ENCODE results near the gene TACC3. TPM values are rescaled to one million over a fixed set of nuclear protein-coding genes. Genes with fewer than 3 reads are reported as not detected.

The TACC3 gene
- total RNA-seq: 159 and 165 TPM in 2 replicates
- long read RNA-seq, transcript TACC3-201 (16 exons, 2,781 nt): major isoform, 67 of 103 reads
- long read RNA-seq, partial matches to known transcripts: 24 of 103 reads
- long read RNA-seq, other reads (novel, unspliced or antisense): 12 of 103 reads

- Mint-ChIP-seq H3K27ac (ENCODE audit: unreplicated experiment) (peak within 1 kb of the TSS; percentile 97), H3K36me3 (ENCODE audit: low read depth) (peaks cover 6% of the 10 kb centered on the region), H3K4me3 (peak within 1 kb of the TSS; percentile 98), H3K9me3 (no peaks in the 10 kb centered on the region), H3K27me3 (ENCODE audit: low read depth) (no peaks in the 10 kb centered on the region), H3K4me1 (peaks cover 32% of the 10 kb centered on the region)
- peak; percentile 74 for DNase-seq (ENCODE audit: low read depth, low spot score)
- no peak for TF ChIP-seq CTCF (conservative IDR thresholded peaks at IDR 0.05)
Observed at GRCh38 chr4:1721003-1721665, at the start of gene TACC3, which contains the start of gene TMEM129. Gene TACC3, plus strand, starts transcription at chr4:1721521. Its CDS starts 1,901 bp downstream, at chr4:1723422. Gene TMEM129, minus strand, starts transcription at chr4:1721323. Its CDS starts 486 bp downstream, at chr4:1720837.

- TF ChIP-seq CTCF (conservative IDR thresholded peaks at IDR 0.05): no peak
- H3K9me3 Mint-ChIP-seq: no peaks in the 10 kb centered on the region
- no peak overlapping the region for H3K4me3 Mint-ChIP-seq
- H3K27ac Mint-ChIP-seq (ENCODE audit: unreplicated experiment): no peak overlapping the region
- H3K4me1 Mint-ChIP-seq: peaks cover 17% of the 10 kb centered on the region
- H3K36me3 Mint-ChIP-seq (ENCODE audit: low read depth): no peaks in the 10 kb centered on the region
- no peak for DNase-seq (ENCODE audit: low read depth, low spot score)
- peaks cover 45% of the 10 kb centered on the region for H3K27me3 Mint-ChIP-seq (ENCODE audit: low read depth)
Observed at GRCh38 chr4:1673671-1674070, 47.6 kb upstream of the TACC3 start.

GRCh38 chr4:1674682-1675081 is 46.6 kb upstream of the TACC3 start:
- no peak for TF ChIP-seq CTCF (conservative IDR thresholded peaks at IDR 0.05)
- Mint-ChIP-seq H3K27ac (ENCODE audit: unreplicated experiment) (no peak overlapping the region), H3K9me3 (no peaks in the 10 kb centered on the region), H3K36me3 (ENCODE audit: low read depth) (no peaks in the 10 kb centered on the region), H3K4me3 (no peak overlapping the region), H3K27me3 (ENCODE audit: low read depth) (peaks cover 47% of the 10 kb centered on the region), H3K4me1 (peaks cover 20% of the 10 kb centered on the region)
- no peak for DNase-seq (ENCODE audit: low read depth, low spot score)

GRCh38 chr4:1675136-1675801 is 46.1 kb upstream of the TACC3 start:
- no peak overlapping the region for H3K4me3 Mint-ChIP-seq
- H3K36me3 Mint-ChIP-seq (ENCODE audit: low read depth): no peaks in the 10 kb centered on the region
- H3K4me1 Mint-ChIP-seq: peaks cover 20% of the 10 kb centered on the region
- peaks cover 49% of the 10 kb centered on the region for H3K27me3 Mint-ChIP-seq (ENCODE audit: low read depth)
- DNase-seq (ENCODE audit: low read depth, low spot score): no peak
- no peaks in the 10 kb centered on the region for H3K9me3 Mint-ChIP-seq
- H3K27ac Mint-ChIP-seq (ENCODE audit: unreplicated experiment): no peak overlapping the region
- TF ChIP-seq CTCF (conservative IDR thresholded peaks at IDR 0.05): no peak

GRCh38 chr4:1675802-1676137 is 45.6 kb upstream of the TACC3 start:
- TF ChIP-seq CTCF (conservative IDR thresholded peaks at IDR 0.05): no peak
- no peak for DNase-seq (ENCODE audit: low read depth, low spot score)
- Mint-ChIP-seq H3K27ac (ENCODE audit: unreplicated experiment) (no peak overlapping the region), H3K4me3 (no peak overlapping the region), H3K36me3 (ENCODE audit: low read depth) (no peaks in the 10 kb centered on the region), H3K9me3 (no peaks in the 10 kb centered on the region), H3K27me3 (ENCODE audit: low read depth) (peaks cover 54% of the 10 kb centered on the region), H3K4me1 (peaks cover 20% of the 10 kb centered on the region)

All from neural crest cell (in vitro differentiated cells).